Panc1 (cell line): ENCODE results near the gene ARHGEF17. TPM values are rescaled to one million over a fixed set of nuclear protein-coding genes. Genes with fewer than 3 reads are reported as not detected.
A peak's percentile ranks its signal among the peaks of the same experiment; 100 is the strongest.

ENCODE experiments used
- ATAC-seq: fragments of 200-7000 bp; cut with Tn5 transposase; 2 replicates; pipeline ENCODE4 v1.9.1; 2020; ENCODE audit warnings: mild to moderate bottlenecking, moderate library complexity
- BruUV-seq: library from RNA; stranded (reverse); fragments of 400-500 nt; replicated peaks from 2 replicates; lab custom pipeline; 2021; lab: Mats Ljungman, UMichigan
- CTCF ChIA-PET: fragments of 300-600 bp; sonication (Branson Sonifier 250); formaldehyde crosslinking; loops from one replicate; lab custom pipeline; 2022; ENCODE audit warnings: antibody characterized with exemption; lab: Charles Lee
- POLR2A ChIA-PET: fragments of 300-600 bp; sonication (Branson Sonifier 250); formaldehyde crosslinking; loops from one replicate; lab custom pipeline; 2022; ENCODE audit warnings: antibody characterized with exemption; lab: Charles Lee
- DNase-seq: peaks from one replicate; pipeline ENCODE4 v3.0.0-alpha.2; 2010; ENCODE audit warnings: low read depth, low spot score
- H3K27ac ChIP-seq: 2 replicates; pipeline ENCODE4 v1.5.1; 2011; ENCODE audit warnings: mild to moderate bottlenecking, low read length, inconsistent platforms
- H3K27me3 ChIP-seq: fragments of 200-500 bp; sonication (Bioruptor generic); 2 replicates; pipeline ENCODE4 v1.6.0; 2014; ENCODE audit warnings: low read length, inconsistent platforms; ENCODE audit not compliant: control insufficient read depth, insufficient read depth
- H3K36me3 ChIP-seq: fragments of 200-500 bp; sonication (Bioruptor generic); 2 replicates; pipeline ENCODE4 v1.5.1; 2014; ENCODE audit warnings: inconsistent platforms, mild to moderate bottlenecking, low read length, moderate library complexity; ENCODE audit not compliant: control insufficient read depth, insufficient read depth
- H3K4me1 ChIP-seq: 2 replicates; pipeline ENCODE4 v1.5.1; 2011; ENCODE audit warnings: inconsistent platforms, mild to moderate bottlenecking, low read length, moderate library complexity; ENCODE audit not compliant: control insufficient read depth, insufficient read depth
- H3K4me3 ChIP-seq, 2 experiments: 2 replicates each; pipeline ENCODE4 v1.5.1; 2011 to 2012; ENCODE audit warnings: low read depth in 2 of 2, low read length in 2 of 2, mild to moderate bottlenecking in 2 of 2, inconsistent platforms in 1 of 2, moderate library complexity in 1 of 2
- H3K9me3 ChIP-seq: fragments of 200-500 bp; sonication (Bioruptor generic); 2 replicates; pipeline ENCODE4 v1.5.1; 2014; ENCODE audit warnings: low read depth, mild to moderate bottlenecking, inconsistent platforms, low read length, moderate library complexity; ENCODE audit not compliant: control insufficient read depth, insufficient read depth
- CTCF ChIP-seq: fragments of 450-650 bp; IDR thresholded peaks from 2 replicates; pipeline ENCODE4 v1.5.1; 2017; ENCODE audit warnings: mild to moderate bottlenecking
- POLR2AphosphoS5 ChIP-seq: IDR thresholded peaks from 2 replicates; pipeline ENCODE4 v1.6.1; 2012; ENCODE audit warnings: mild to moderate bottlenecking, low read depth, low read length, moderate library complexity
- REST ChIP-seq, 2 experiments: IDR thresholded peaks; 2 replicates each; pipeline ENCODE4 v1.6.1; 2011 to 2012; ENCODE audit warnings: low read depth in 2 of 2, control low read depth in 1 of 2, low read length in 1 of 2, mild to moderate bottlenecking in 1 of 2, moderate library complexity in 1 of 2; ENCODE audit not compliant: insufficient read depth in 1 of 2
- SIN3A ChIP-seq: IDR thresholded peaks from 2 replicates; pipeline ENCODE4 v1.6.1; 2012; ENCODE audit warnings: low read depth, mild to moderate bottlenecking, low read length, moderate library complexity, borderline replicate concordance; ENCODE audit not compliant: insufficient read depth
- in situ Hi-C: cut with HindIII; loops from 2 replicates; pipeline ENCODE4 v1.10.0; 2016; ENCODE audit warnings: low sequenced_read_pairs, low pct_unique_long_range_greater_than_20kb
- intact Hi-C: fragments of 100-400 bp; cut with micrococcal nuclease; formaldehyde crosslinking; loops from one replicate; pipeline ENCODE4 v1.10.0; 2022; ENCODE audit not compliant: unreplicated experiment
- total RNA-seq: library from RNA; stranded (reverse); gene quantifications from one replicate; pipeline ENCODE4 v1.2.1, GENCODE V29; 2021; ENCODE audit not compliant: unreplicated experiment

The ARHGEF17 gene
- total RNA-seq, 1 experiment from 2014 or later: 43.2 TPM

- TSS peak; percentile 44 for BruUV-seq
- POLR2A ChIA-PET: interaction anchor here (0.5 kb wide), 1 partner anchor 9 kb away, joined by 4 read pairs; no protein-coding TSS in a partner anchor
- Histone ChIP-seq H3K4me3 (no peak overlapping the region), H3K27ac (no peak overlapping the region), H3K27me3 (no peaks in the 10 kb centered on the region), H3K4me1 (no peaks in the 10 kb centered on the region), H3K9me3 (no peaks in the 10 kb centered on the region), H3K36me3 (no peaks in the 10 kb centered on the region; the same call in 1 of the 2 replicates)
- ATAC-seq (no peak), DNase-seq (no peak)
- in situ Hi-C loops: no loop called here
- TF ChIP-seq CTCF (no peak), REST (IDR thresholded peaks at IDR 0.05; ENCODE audit: insufficient read depth in 1 of 2, low read depth in 2 of 2, low read length in 1 of 2) (no peak), POLR2AphosphoS5 (no peak), SIN3A (no peak)
- CTCF ChIA-PET: no interaction called here
- intact Hi-C loops: no loop called here
Measured at GRCh38 chr11:73405146-73405510, 97.1 kb downstream of the ARHGEF17 start.

GRCh38 chr11:73406131-73406530 is 98.1 kb downstream of the ARHGEF17 start:
- Histone ChIP-seq H3K9me3 (no peaks in the 10 kb centered on the region), H3K4me3 (no peak overlapping the region), H3K4me1 (no peaks in the 10 kb centered on the region), H3K36me3 (no peaks in the 10 kb centered on the region; the same call in 1 of the 2 replicates), H3K27me3 (no peaks in the 10 kb centered on the region), H3K27ac (no peak overlapping the region)
- BruUV-seq: no TSS peak
- ATAC-seq (no peak), DNase-seq (no peak)
- in situ Hi-C loops (no loop called here), intact Hi-C loops (no loop called here)
- CTCF ChIA-PET: interaction anchor here (0.5 kb wide), 1 partner anchor 24 kb away, joined by 5 read pairs; no protein-coding TSS in a partner anchor
- TF ChIP-seq SIN3A (no peak), POLR2AphosphoS5 (no peak), REST (IDR thresholded peaks at IDR 0.05; ENCODE audit: insufficient read depth in 1 of 2, low read depth in 2 of 2, low read length in 1 of 2) (no peak)
- POLR2A ChIA-PET: no interaction called here
